Mesothelial cell of epicardium (in vitro differentiated cells): ENCODE measurements around the gene MYOM1. TPM values are rescaled to one million over a fixed set of nuclear protein-coding genes. Genes with fewer than 3 reads are reported as not detected.

Experiments
- DNase-seq, 2 experiments: peaks; one replicate each; pipeline ENCODE4 v3.0.0; 2021; ENCODE audit warnings: low spot score in 2 of 2; ENCODE audit not compliant: unreplicated experiment in 2 of 2
- H3K27ac Mint-ChIP-seq: 2 replicates; pipeline ENCODE4 v1.8.0; 2021; ENCODE audit warnings: mixed read lengths
- H3K27me3 Mint-ChIP-seq: 2 replicates; pipeline ENCODE4 v1.8.0; 2021; ENCODE audit warnings: low read depth, mixed read lengths
- H3K36me3 Mint-ChIP-seq: 2 replicates; pipeline ENCODE4 v1.8.0; 2021; ENCODE audit warnings: mixed read lengths
- H3K4me1 Mint-ChIP-seq: 2 replicates; pipeline ENCODE4 v1.8.0; 2021; ENCODE audit warnings: mixed read lengths
- H3K4me3 Mint-ChIP-seq: 2 replicates; pipeline ENCODE4 v1.8.0; 2021; ENCODE audit warnings: mild to moderate bottlenecking, moderate library complexity, mixed read lengths
- H3K9me3 Mint-ChIP-seq: 2 replicates; pipeline ENCODE4 v1.8.0; 2021; ENCODE audit warnings: mixed read lengths
- CTCF ChIP-seq: fragments of 200-600 bp; sonication (generic); IDR thresholded peaks from one replicate; pipeline ENCODE4 v1.5.0; 2021; ENCODE audit warnings: antibody characterized with exemption; ENCODE audit not compliant: unreplicated experiment
- total RNA-seq: library from RNA; stranded (reverse); gene quantifications from 3 replicates; pipeline ENCODE4 v1.2.1, GENCODE V29; 2021

Gene MYOM1
- total RNA-seq, 1 donor from 2014 or later: 2.8 TPM

- Mint-ChIP-seq H3K9me3 (no peaks in the 10 kb centered on the region), H3K4me1 (peaks cover 39% of the 10 kb centered on the region), H3K4me3 (no peak overlapping the region), H3K36me3 (no peaks in the 10 kb centered on the region), H3K27ac (peak overlapping the region; percentile 57), H3K27me3 (no peaks in the 10 kb centered on the region)
- no peak for TF ChIP-seq CTCF
- no peak for DNase-seq
Observed at GRCh38 chr18:3093624-3094337, 126.0 kb downstream of the MYOM1 start.

GRCh38 chr18:3092727-3093126, 127.0 kb downstream of the MYOM1 start:
- no peak for DNase-seq
- Mint-ChIP-seq H3K36me3 (no peaks in the 10 kb centered on the region), H3K27me3 (no peaks in the 10 kb centered on the region), H3K4me3 (no peak overlapping the region), H3K27ac (peak overlapping the region; percentile 57), H3K9me3 (no peaks in the 10 kb centered on the region), H3K4me1 (peaks cover 49% of the 10 kb centered on the region)
- TF ChIP-seq CTCF: no peak

- Mint-ChIP-seq H3K36me3 (no peaks in the 10 kb centered on the region), H3K4me3 (no peak overlapping the region), H3K27me3 (no peaks in the 10 kb centered on the region), H3K27ac (peak overlapping the region; percentile 77), H3K9me3 (no peaks in the 10 kb centered on the region), H3K4me1 (peaks cover 69% of the 10 kb centered on the region)
- no peak for DNase-seq
- TF ChIP-seq CTCF: no peak
Observed at GRCh38 chr18:3089579-3089978, 130.2 kb downstream of the MYOM1 start.

GRCh38 chr18:3088449-3088848, 131.3 kb downstream of the MYOM1 start:
- peaks cover 69% of the 10 kb centered on the region for H3K4me1 Mint-ChIP-seq
- peak overlapping the region; percentile 25 for H3K27ac Mint-ChIP-seq
- no peaks in the 10 kb centered on the region for H3K9me3 Mint-ChIP-seq
- H3K27me3 Mint-ChIP-seq: no peaks in the 10 kb centered on the region
- DNase-seq: no peak
- H3K4me3 Mint-ChIP-seq: no peak overlapping the region
- TF ChIP-seq CTCF: no peak
- no peaks in the 10 kb centered on the region for H3K36me3 Mint-ChIP-seq

GRCh38 chr18:3086871-3087270, 132.9 kb downstream of the MYOM1 start:
- Mint-ChIP-seq H3K4me1 (peaks cover 71% of the 10 kb centered on the region), H3K27ac (peak overlapping the region; percentile 89), H3K36me3 (no peaks in the 10 kb centered on the region), H3K27me3 (no peaks in the 10 kb centered on the region), H3K4me3 (no peak overlapping the region), H3K9me3 (no peaks in the 10 kb centered on the region)
- TF ChIP-seq CTCF: no peak
- no peak for DNase-seq
